ENCODE measurements around the gene ENPP7.

- TF ChIP-seq CTCF (IDR thresholded peaks at IDR 0.05 in 4 of 5, conservative IDR thresholded peaks at IDR 0.05 in 1 of 5) (no peak), POLR2A (IDR thresholded peaks at IDR 0.05) (no peak)
Measured at GRCh38 chr17:79781012-79781650, 50.4 kb downstream of the ENPP7 start.
